HepG2 (cell line): ENCODE measurements around the gene CIBAR2. TPM values are rescaled to one million over a fixed set of nuclear protein-coding genes. Genes with fewer than 3 reads are reported as not detected.

Experiments
- KMT2A ChIP-seq: sonication (generic); formaldehyde crosslinking; IDR thresholded peaks from 2 replicates; pipeline ENCODE4 v1.4.0; 2020; ENCODE audit warnings: missing genetic modification reagents
- MXD1 ChIP-seq: sonication (generic); formaldehyde crosslinking; IDR thresholded peaks from 2 replicates; pipeline ENCODE4 v1.4.0; 2020; ENCODE audit warnings: mild to moderate bottlenecking, missing genetic modification reagents
- NFYC ChIP-seq: IDR thresholded peaks from 2 replicates; pipeline ENCODE4 v1.6.1; 2016; ENCODE audit warnings: missing genetic modification reagents, missing compliant biosample characterization
- PAX8 ChIP-seq: sonication (generic); formaldehyde crosslinking; IDR thresholded peaks from 2 replicates; pipeline ENCODE4 v1.8.0; 2022; ENCODE audit warnings: mild to moderate bottlenecking, missing genetic modification reagents, borderline replicate concordance
- PBX2 ChIP-seq: IDR thresholded peaks from 2 replicates; pipeline ENCODE4 v1.6.1; 2016; ENCODE audit warnings: control low read depth
- PRDM10 ChIP-seq: sonication (generic); formaldehyde crosslinking; IDR thresholded peaks from 2 replicates; pipeline ENCODE4 v1.4.0; 2020; ENCODE audit warnings: low read depth, missing genetic modification reagents
- RARG ChIP-seq: sonication (generic); formaldehyde crosslinking; IDR thresholded peaks from 2 replicates; pipeline ENCODE4 v1.4.0; 2020; ENCODE audit warnings: low read depth, mild to moderate bottlenecking, missing genetic modification reagents
- RELA ChIP-seq: sonication (generic); formaldehyde crosslinking; IDR thresholded peaks from 2 replicates; pipeline ENCODE4 v1.4.0; 2020; ENCODE audit warnings: missing genetic modification reagents
- RFX3 ChIP-seq: IDR thresholded peaks from 2 replicates; pipeline ENCODE4 v1.6.1; 2016; ENCODE audit warnings: missing biosample characterization, missing genetic modification reagents
- RFX5 ChIP-seq: IDR thresholded peaks from 2 replicates; pipeline ENCODE4 v1.6.1; 2011; ENCODE audit warnings: low read depth, low read length, improper control_type of control experiment
- STAT5B ChIP-seq: sonication (generic); formaldehyde crosslinking; IDR thresholded peaks from 2 replicates; pipeline ENCODE4 v1.4.0; 2020; ENCODE audit warnings: missing genetic modification reagents
- TCF12 ChIP-seq, 2 experiments: fragments of 450-650 bp in 1 of 2; sonication (generic) in 1 of 2; formaldehyde crosslinking in 1 of 2; IDR thresholded peaks; 2 replicates each; pipeline versions ENCODE4 v1.6.1 to v1.8.0; 2017 to 2022; ENCODE audit warnings: antibody characterized with exemption in 1 of 2, mild to moderate bottlenecking in 1 of 2, missing genetic modification reagents in 1 of 2, moderate library complexity in 1 of 2
- TFDP2 ChIP-seq: sonication (generic); formaldehyde crosslinking; IDR thresholded peaks from 2 replicates; pipeline ENCODE4 v1.4.0; 2020; ENCODE audit warnings: missing genetic modification reagents
- XRCC5 ChIP-seq: fragments of 200-400 bp; formaldehyde crosslinking; optimal IDR thresholded peaks from 2 replicates; pipeline ENCODE3; 2017; ENCODE audit warnings: mild to moderate bottlenecking, low read length
- ZNF160 ChIP-seq: sonication (generic); formaldehyde crosslinking; IDR thresholded peaks from 2 replicates; pipeline ENCODE4 v1.8.0; 2022; ENCODE audit warnings: mild to moderate bottlenecking, inconsistent platforms, missing genetic modification reagents
- ZNF292 ChIP-seq: sonication (generic); formaldehyde crosslinking; IDR thresholded peaks from 2 replicates; pipeline ENCODE4 v1.8.1; 2022; ENCODE audit warnings: mild to moderate bottlenecking, low read depth, missing genetic modification reagents, borderline replicate concordance
- ZNF296 ChIP-seq: sonication (generic); formaldehyde crosslinking; conservative IDR thresholded peaks from 2 replicates; pipeline ENCODE4 v1.5.0; 2020; ENCODE audit warnings: mild to moderate bottlenecking, missing genetic modification reagents
- ZNF354B ChIP-seq: sonication (generic); formaldehyde crosslinking; IDR thresholded peaks from 2 replicates; pipeline ENCODE4 v1.8.0; 2022; ENCODE audit warnings: mild to moderate bottlenecking, missing genetic modification reagents
- ZNF362 ChIP-seq: sonication (generic); formaldehyde crosslinking; IDR thresholded peaks from 2 replicates; pipeline ENCODE4 v1.4.0; 2020; ENCODE audit warnings: missing genetic modification reagents, mild to moderate bottlenecking, borderline replicate concordance
- ZNF430 ChIP-seq: sonication (generic); formaldehyde crosslinking; IDR thresholded peaks from 2 replicates; pipeline ENCODE4 v1.9.0; 2021; ENCODE audit warnings: mild to moderate bottlenecking, missing genetic modification reagents
- ZNF550 ChIP-seq: sonication (generic); formaldehyde crosslinking; IDR thresholded peaks from 2 replicates; pipeline ENCODE4 v1.4.0; 2020; ENCODE audit warnings: mild to moderate bottlenecking, missing genetic modification reagents, borderline replicate concordance
- ZNF709 ChIP-seq: sonication (generic); formaldehyde crosslinking; IDR thresholded peaks from 2 replicates; pipeline ENCODE4 v1.5.0; 2020; ENCODE audit warnings: mild to moderate bottlenecking, missing genetic modification reagents
- ZSCAN9 ChIP-seq: IDR thresholded peaks from 2 replicates; pipeline ENCODE4 v1.6.1; 2016; ENCODE audit warnings: borderline replicate concordance
- polyA plus RNA-seq, 8 experiments: library from polyadenylated mRNA; depleted of rRNA in 3 of 8; stranded (reverse) in 7 of 8; unstranded in 1 of 8; fragments of >200 nt; fragmentation: Illumina TruSeq in 4 of 8; extraction: Trizol in 4 of 8; gene quantifications; 2 replicates each; pipeline versions ENCODE4 v1.2.1 to v1.2.3, GENCODE V29; 2011 to 2016; ENCODE audit warnings: low read depth in 4 of 8, missing spikeins in 1 of 8, mixed read lengths in 1 of 8; ENCODE audit not compliant: insufficient read depth in 1 of 8
- total RNA-seq, 5 experiments: library from RNA; depleted of rRNA; stranded (reverse); fragments of >200 nt; fragmentation: Illumina TruSeq; extraction: Trizol; gene quantifications; 2 replicates each; pipeline ENCODE4 v1.2.3, GENCODE V29; 2016; ENCODE audit warnings: low read depth in 1 of 5

The CIBAR2 gene
- total and polyA plus RNA-seq, 2 of the 13 experiments (the other 11 are each of a cell fraction or from before 2014, with no cell fraction given): not detected

- TF ChIP-seq ZNF160 (peak; percentile 85), ZNF550 (CRISPR knock-in tag) (no peak; the same call in 1 of the 2 replicates), ZNF430 (CRISPR knock-in tag) (peak; percentile 64), ZNF354B (CRISPR knock-in tag) (peak; percentile 97), TCF12 (IDR thresholded peaks at IDR 0.05) (no peak), TCF12 (CRISPR knock-in tag; IDR thresholded peaks at IDR 0.05) (no peak), RARG (CRISPR knock-in tag) (0 out of 2 replicates have a peak, but pooled peaks have one; percentile 56), STAT5B (CRISPR knock-in tag) (no peak; the same call in 1 of the 2 replicates), ZNF709 (CRISPR knock-in tag) (peak; percentile 57; the same call in 1 of the 2 replicates), KMT2A (CRISPR knock-in tag) (peak; percentile 50; the same call in 1 of the 2 replicates), MXD1 (CRISPR knock-in tag) (no peak; the same call in 1 of the 2 replicates), ZNF362 (CRISPR knock-in tag) (no peak; the same call in 1 of the 2 replicates), RELA (no peak), ZNF296 (CRISPR knock-in tag) (peak; percentile 93), PBX2 (CRISPR knock-in tag) (no peak), ZNF292 (CRISPR knock-in tag) (peak; percentile 58; the same call in 1 of the 2 replicates), PAX8 (CRISPR knock-in tag) (0 out of 2 replicates have a peak, but pooled peaks have one; percentile 25), TFDP2 (peak; percentile 94), RFX3 (no peak), PRDM10 (peak; percentile 19), XRCC5 (no peak), RFX5 (peak; percentile 98), NFYC (CRISPR knock-in tag) (peak; percentile 97), ZSCAN9 (CRISPR knock-in tag) (0 out of 2 replicates have a peak, but pooled peaks have one; percentile 45)
Observed at GRCh38 chr16:85136702-85137322, 24.5 kb upstream of the CIBAR2 start (continued).
